HG02943 (cell line): ENCODE data around the gene CLDN16.
A peak's percentile ranks its signal among the peaks of the same experiment; 100 is the strongest.

ENCODE experiments used
- ATAC-seq: cut with Tn5 transposase; IDR thresholded peaks from one replicate; pipeline ENCODE4 v1.9.1; 2021; ENCODE audit warnings: mild to moderate bottlenecking, low read depth, moderate library complexity; ENCODE audit not compliant: unreplicated experiment

CLDN16 gene

DNA sequence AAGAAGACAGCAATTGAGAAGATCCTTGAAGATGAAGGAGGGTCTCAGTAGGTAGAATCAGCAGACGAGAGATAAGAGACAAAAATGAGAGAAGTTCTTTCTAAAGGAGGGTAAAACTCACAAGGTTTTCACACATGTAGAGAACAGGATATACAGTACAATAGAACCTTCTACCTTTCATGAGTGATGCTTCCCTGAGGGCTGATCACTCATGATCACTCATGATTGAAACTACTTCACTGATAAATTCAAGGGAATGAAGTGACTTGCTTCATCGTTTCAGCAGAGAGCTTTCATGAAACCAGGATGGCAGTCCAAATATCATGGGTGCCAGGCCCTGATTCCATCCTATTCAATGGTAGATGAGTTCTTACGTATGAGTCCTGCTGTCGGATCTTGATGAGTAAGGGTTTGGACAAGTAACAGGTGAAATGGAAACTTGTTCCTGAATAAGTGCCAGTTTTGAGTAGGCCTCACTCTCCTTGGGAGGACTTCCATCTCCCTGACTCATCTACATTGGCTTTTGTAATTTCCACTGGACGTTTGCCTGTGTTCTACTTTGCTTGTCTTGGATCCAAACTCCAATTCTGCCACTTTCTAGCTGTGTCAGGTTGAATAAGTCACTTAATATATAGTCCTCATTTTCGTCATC lies 9.6 kb upstream of the CLDN16 start:
- ATAC-seq = no peak

DNA sequence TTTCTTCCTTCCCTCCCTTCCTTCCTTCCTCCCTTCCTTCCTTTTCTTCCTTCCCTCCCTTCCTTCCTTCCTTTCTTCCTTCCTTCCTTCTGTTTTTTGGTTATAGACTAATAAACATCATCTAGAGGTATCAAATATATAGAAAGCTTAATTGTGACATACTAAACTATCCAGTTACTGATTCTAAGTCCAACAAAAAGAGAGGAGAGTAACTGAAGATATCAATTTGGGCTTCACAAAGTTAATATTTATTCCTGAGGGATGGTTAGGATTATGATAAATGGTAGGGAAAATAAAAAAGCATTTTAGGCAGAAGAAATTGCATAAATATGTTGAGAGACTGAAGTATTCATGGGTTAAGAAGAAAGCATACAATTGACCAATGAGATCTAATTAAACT lies 7.8 kb upstream of the CLDN16 start:
- no peak for ATAC-seq

DNA sequence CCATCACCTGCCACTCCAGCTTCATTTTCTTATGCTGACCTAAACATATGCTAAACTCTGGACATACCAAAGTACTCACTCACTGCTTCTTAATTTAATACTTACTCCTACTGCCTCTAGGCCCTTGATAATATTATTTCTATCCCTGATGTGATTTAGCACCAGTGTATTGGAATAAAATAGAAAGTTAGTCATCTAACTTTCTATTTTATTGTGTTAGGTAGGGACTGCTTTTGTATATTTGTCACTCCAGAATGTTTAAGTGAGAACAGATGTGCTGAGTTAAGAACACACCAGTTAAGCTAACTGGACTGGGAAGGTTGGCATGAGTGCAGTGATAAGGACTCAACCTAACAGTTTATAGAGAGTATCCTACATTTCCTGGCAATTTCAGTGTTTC lies 6.5 kb upstream of the CLDN16 start:
- no peak for ATAC-seq

DNA sequence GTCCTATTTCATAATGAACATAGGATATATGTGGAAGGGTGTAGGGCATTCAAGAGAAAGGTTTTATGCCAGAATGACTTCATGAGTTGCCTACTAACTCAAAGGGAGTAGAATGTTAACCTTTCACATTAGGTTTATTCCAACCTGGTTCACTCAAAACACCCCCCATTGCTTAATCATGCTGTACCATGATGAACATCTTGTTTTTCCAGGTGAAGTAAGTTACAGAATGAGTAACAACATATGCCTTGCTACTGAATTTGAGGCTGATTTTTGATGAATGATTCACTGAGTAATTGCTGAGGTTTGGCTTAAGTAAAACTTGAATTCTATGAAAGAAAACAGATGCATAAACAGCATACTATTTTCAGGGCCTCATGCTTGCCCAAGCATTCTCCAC lies 5.9 kb upstream of the CLDN16 start:
- no peak for ATAC-seq

DNA sequence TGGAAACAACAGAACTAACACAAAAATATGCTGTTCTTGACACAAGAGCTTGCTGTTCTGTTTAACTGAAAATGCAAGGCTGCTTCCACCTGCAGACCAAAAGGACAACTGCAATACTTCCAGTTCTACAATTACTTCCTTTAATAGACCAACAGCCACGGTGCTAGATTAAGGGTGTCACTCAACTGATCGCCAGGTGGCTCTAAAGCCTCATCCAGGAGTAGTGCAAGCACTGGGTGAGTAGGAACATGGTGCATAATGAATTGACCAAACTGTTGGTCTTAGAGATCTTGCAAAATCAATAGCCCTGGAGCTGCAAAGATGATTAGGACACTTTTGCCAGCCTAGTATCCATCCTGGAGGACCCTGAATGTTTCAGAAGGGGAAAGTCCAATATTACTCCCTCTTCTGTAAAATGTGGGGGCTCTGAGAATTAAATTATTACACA lies 3.6 kb upstream of the CLDN16 start:
- ATAC-seq = peak; percentile 78

DNA sequence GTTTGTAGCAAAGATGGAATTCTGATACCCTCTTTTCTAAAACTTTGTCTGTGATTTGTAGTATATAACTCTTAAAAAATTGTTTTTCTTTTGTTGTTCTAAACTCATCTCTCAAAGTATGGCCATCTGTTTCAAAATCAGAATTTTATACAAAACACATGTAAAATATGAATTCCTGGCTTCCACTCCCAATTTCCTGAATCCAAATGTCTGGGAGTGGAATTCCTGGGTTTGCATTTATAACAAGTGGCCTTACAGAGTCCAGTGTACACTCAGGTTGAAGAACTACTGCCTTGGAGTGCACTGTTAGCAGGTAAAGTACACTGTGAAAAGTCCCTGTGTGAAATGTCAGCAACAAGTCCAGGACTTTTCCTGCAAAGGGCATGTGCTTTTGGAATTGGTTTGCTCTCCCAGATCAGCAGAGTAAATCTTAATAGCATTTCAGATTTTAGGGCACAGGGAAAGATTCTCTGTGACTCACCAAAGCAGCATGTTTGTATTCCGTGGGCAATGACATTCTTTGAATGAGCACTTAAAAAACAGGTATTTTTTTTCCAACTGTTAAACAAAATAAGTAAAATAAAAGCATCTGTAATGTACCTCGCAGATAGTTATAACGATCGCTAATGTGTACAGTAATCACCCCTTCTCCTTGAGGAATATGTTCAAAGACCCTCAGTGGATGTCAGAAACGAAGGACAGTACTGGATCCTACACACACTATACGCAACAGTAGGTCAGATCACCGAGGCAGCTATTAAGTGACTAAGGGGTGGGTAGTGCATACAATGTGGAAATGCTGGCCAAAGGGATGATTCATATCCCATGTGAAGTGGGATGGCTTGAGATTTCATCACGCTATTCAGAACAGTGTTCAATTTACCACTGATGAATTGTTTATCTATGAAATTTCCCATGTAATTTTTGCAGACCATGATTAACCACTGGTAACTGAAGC lies 2.0 kb upstream of the CLDN16 start:
- no peak for ATAC-seq

DNA sequence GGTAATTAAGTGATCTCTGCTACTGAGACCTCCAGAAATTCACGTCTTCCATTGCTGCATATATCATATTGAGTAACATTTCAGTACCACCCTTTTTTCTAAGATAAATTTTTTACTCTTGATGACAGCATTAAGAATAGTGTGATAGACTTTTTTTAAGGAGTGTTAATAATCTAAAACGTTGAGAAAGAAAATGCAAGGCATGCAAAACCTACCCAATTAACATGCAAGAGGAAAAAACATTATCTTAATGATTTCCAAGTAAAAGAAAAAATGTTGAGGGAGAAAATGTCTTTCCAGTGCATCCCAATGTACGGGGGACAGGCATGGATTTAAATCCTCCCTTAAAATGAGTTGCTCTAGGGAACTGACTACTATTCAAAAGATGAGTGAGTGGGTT lies 740 bp downstream of the CLDN16 start:
- no peak for ATAC-seq

DNA sequence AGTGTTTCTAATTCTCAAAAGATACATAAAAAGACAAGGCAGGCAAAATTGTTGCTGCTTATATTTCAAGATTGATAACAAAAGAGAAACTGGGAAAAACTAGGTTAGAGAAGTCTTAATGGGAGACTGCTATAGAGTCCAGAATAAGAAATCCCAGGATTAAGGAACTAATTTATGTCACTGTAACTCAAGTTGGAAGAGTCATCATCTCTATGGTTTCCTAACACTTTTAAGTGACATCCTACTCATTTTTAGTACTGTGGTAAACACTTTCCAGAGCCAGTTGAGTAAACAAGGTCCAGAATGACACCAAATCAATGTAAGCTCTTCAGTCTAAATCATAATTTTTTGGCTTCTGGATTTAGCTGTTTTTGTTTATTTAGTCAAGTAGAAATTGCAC lies 8.0 kb downstream of the CLDN16 start:
- no peak for ATAC-seq

DNA sequence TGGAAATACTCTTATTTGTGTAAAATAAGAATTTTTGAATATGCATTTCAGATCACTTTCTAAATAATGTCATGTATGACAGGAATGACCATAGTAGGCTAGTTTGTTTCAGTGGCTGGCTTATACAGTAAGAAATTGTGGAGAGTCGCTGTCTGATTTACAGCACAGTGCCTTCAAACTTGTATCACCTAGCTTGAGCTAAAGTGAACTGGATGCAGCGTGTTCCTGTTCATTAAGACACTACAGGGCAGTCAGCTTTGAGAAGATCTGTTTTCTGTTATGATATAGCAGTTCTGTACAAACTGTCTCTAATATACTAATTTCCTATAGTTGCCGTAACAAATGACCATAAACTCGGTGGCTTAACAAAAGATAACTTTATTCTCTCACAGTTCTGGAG lies 9.9 kb downstream of the CLDN16 start:
- ATAC-seq = no peak

DNA sequence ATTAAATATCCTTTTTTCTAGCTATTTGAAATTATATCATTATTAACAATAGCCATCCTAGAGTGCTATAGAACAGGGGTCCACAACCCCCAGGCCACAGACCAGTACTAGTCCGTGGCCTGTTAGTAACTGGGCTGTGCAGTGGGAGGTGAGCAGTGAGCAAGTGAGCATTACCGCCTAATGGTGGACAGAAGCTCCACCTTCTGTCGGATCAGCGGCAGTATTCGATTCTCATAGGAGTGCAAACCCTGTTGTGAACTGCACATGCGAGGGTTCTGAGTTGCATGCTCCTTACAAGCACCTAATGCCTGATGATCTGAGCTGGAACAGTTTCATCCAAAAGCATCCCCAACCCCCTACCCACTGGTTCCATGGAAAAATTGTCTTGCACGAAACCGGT lies 11.7 kb downstream of the CLDN16 start:
- no peak for ATAC-seq

DNA sequence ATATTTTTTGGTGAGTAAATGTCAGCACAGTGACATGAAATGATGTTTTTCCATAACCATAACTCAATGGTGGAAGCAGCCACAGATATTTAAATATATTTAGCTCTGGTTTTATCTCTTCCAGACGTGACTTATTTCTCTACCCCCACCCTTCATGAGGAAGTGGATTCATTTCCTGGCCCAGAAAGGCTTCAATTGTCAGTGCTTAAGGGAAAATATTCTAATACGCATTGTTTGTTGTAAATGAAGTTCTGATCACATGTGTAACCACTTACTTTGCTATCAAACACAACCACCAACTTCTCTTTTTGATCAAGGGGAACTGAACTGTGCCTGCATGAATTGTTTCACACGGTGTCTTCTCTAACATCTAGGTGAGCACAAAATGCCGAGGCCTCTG lies 14.0 kb downstream of the CLDN16 start:
- no peak for ATAC-seq

DNA sequence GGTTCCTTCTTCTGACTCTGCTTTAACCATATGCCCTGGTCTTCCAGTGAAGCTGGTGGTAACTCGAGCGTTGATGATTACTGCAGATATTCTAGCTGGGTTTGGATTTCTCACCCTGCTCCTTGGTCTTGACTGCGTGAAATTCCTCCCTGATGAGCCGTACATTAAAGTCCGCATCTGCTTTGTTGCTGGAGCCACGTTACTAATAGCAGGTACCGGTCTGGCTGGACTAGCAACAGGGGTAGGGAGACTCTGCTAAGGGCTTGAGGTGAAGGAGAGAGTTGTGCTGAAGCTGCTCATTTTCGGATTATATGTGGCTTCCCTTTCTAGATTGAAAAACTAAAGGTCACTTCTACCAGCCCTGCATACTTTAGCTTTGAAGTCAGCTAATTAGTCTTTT lies 16.8 kb downstream of the CLDN16 start:
- no peak for ATAC-seq

DNA sequence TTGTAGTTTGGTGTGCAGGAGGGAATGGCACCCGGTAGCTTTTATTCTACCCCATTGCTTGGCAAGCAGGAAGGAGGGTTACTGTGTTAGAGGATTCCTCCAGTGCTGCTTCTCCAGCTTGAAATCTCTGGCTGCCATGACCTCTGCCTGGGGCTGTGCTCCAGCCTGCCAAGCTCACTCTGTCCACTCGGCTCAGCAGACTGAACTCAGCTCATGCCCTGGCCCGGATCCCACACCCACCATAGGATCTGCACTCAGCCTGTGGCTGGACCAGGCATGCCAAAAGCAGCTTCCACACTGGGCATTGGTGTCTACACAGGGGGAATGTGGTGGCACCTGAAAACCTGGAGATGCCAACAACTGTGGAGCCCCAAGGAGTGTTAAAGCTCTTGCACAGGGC lies 26.3 kb downstream of the CLDN16 start:
- ATAC-seq = no peak

DNA sequence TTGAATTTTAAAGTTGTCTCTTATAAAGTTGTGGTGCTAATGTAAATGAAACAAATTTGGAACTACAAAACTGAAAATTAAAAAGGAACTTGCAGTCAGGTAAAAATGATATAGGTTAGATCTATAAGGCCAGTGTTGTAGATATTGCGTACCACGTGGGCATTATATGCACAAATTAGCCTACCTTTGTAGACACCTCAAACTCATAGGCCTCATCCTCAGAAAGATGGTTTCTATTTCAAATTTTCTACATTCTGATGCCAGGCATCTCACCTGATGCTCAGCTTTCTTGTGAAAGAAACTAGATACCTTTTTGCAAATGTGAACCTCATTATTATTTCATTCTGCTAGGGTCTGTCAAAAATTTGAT lies 36.1 kb downstream of the CLDN16 start:
- ATAC-seq = no peak

DNA sequence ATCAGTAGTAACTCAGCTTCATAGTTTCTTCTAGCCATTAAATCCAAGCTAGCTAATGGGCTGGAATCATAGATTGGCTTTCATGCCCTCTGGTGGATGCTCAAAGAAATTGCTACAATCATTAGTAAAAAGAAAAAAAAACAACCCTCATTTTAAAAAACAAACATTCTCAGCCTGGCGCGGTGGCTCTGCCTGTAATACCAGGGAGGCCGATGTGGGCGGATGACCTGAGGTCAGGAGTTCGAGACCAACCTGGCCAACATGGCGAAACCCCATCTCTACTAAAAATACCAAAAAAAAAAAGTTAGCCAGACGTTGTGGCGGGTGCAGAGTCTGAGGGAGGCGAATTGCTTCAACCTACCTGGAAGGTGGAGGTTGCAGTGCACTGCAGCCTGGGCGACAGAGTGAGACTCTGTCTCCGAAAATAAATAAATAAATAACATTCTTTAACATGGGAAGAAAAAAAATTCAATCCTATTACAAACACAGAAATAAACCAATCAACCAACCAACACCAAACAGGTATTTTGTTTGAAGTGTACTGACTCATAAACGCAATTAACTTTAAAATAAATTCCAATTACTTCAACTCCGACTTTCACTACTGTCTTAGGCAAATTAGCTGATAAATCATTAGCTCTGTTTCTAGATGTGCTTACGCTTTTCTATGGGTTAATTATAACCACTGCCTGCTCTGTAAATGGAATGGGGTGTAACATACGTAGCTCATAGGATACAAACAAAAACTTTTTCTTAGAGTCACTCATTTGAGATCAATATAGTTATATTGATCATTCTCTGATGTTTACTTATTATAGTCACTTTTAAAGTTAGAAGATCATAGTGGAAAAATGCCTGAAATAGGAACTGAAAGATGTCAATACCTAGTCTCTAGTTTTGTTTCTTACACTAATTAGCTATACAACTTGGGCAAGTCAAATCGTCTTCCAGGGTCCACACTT lies 36.8 kb downstream of the CLDN16 start:
- peak; percentile 79 for ATAC-seq

DNA sequence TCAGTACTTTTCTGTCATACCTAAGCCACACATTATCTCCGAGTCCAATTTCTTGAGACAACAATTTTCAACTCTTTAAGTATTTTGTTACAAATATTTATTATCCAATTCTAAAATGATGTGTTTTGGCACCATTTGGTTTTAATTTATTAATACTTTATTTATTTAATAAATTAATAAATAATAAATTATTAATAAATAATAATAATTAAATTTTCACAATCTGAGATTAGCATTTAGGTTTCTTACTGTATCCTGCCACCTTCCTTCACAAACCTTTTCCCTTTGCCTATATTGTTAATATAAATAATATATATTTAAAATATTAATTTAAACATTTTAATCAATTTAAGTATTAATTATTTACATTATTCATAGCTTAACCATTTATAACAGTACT lies 37.9 kb downstream of the CLDN16 start:
- no peak for ATAC-seq

DNA sequence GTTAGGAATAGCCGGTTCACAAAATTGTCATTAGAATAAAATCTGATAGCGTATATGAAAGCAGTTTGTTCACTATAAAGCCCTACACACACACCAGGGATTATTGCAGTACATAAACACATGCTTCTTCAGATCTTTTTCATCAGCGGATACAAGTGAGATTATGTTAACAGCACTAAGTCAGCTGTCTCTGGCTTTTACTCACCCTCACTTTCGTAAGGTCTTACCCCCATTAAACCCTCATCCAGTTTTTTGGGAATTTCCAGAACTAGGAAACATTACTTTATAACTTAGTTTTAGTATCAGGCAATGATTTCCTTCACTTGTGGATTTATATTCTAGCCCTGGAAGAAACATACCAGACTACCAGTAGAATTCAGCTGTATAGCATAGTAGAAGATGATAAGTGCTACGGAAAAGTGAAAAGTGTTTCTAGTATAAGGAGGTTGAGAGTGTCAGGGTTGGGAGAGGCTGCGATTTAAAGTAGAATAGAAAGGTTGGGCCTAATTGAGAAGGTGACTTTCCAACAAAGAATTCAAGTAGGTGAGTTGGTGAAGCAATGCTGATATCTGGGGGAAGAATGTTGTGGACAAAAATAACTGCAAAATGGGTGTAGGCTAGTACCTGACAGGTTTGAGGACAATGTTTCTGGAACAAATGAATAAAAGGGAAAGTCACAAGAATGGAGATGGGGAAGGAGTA lies 39.0 kb downstream of the CLDN16 start:
- ATAC-seq = no peak

DNA sequence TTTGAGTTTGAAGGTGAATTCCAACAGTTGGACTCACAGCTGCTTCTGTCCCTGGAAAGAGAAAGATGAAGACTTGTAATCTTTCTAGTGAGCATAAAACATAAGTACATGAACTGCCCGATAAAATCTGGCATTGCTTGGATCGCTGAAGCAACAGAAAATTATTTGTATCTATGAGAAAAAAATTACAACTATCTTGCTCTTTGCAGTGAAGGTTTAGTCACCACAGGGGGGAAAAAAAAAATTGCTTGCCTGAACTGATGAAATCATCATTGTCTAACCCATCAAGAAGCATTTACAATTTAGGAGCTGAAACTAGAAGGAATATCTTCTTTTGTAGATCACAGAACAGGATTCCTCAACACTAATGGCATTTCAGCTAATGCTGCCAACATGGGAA lies 41.7 kb downstream of the CLDN16 start:
- no peak for ATAC-seq

DNA sequence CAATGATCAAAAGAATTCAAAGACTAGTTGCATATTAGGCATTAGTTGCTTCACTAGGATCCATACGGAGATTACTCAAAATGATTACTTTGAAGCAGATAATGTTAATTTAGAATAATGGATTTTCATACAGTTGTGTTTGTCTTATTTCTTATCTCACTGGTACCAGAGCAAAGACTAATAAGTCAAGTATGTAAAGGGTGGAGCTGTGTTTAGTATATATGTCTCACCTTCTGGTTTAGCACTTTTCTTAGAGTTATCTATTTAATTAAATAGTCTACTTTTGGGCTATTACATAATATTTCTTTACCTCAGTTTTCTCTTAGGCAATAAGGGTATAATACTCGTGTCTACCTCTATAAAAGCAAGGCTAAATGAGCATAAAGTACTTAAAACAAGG lies 42.9 kb downstream of the CLDN16 start:
- no peak for ATAC-seq

DNA sequence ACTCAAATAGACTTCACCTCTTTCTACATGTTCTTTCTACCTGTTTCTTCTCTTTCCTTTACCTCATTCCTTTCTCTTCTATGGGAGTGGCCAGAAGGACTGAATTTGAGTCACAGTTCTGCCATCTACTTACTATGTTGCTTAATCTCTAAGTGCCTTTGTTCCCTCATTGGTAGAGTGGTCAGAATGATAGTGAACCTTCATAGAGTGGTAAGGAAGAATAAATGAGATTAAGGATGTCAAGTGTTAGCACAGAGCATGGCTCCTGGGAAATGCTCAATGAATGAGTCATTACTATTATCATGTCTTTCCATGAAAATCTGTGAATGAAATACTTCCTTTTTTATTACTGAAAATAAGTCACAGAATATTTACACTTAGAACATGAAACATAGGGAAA lies 44.3 kb downstream of the CLDN16 start:
- no peak for ATAC-seq
